Peyer's patch (tissue), 4 donors: Measurements from ENCODE around the gene CLDN9. TPM values are rescaled to one million over a fixed set of nuclear protein-coding genes. Genes with fewer than 3 reads are reported as not detected.

Experiments used
- DNase-seq, 3 donors: peaks; one replicate each; pipeline ENCODE4 v3.0.0-alpha.2; 2017 to 2019
- H3K27ac ChIP-seq, 4 donors: fragments of 200-600 bp; sonication (generic); one replicate each; pipeline ENCODE4 v1.5.1; 2016 to 2019
- H3K27me3 ChIP-seq, 2 donors: fragments of 200-600 bp; sonication (generic); one replicate each; pipeline ENCODE4 v1.5.1; 2019
- H3K36me3 ChIP-seq, 3 donors: fragments of 200-600 bp; sonication (generic); one replicate each; pipeline ENCODE4 v1.5.1; 2016 to 2019
- H3K4me1 ChIP-seq, 4 donors: fragments of 200-600 bp; sonication (generic); one replicate each; pipeline ENCODE4 v1.5.1; 2016 to 2019
- H3K4me3 ChIP-seq, 4 donors: fragments of 200-600 bp; sonication (generic); 1 replicate in 3 of 4; 2 replicates in 1 of 4; pipeline ENCODE4 v1.5.1; 2016 to 2019; ENCODE audit warnings: mild to moderate bottlenecking in 1 of 4
- H3K9me3 ChIP-seq, 4 donors: fragments of 200-600 bp; sonication (generic); one replicate each; pipeline ENCODE4 v1.5.1; 2016 to 2019; ENCODE audit warnings: mild to moderate bottlenecking in 1 of 4
- CTCF ChIP-seq, 6 experiments: fragments of 450-650 bp in 4 of 6; fragments of 200-600 bp in 2 of 6; sonication (generic) in 1 of 6; IDR thresholded peaks; one replicate each; pipeline ENCODE4 v1.5.1; 2017 to 2019; ENCODE audit warnings: antibody characterized with exemption in 6 of 6, mild to moderate bottlenecking in 3 of 6, moderate library complexity in 1 of 6
- POLR2A ChIP-seq, 2 donors: fragments of 450-650 bp; IDR thresholded peaks; one replicate each; pipeline ENCODE4 v1.5.1; 2017; ENCODE audit warnings: antibody characterized with exemption in 2 of 2, mild to moderate bottlenecking in 2 of 2, moderate library complexity in 2 of 2
- total RNA-seq, 4 donors: library from RNA; depleted of rRNA; stranded (reverse); fragments of >200 nt; gene quantifications; one replicate each; pipeline ENCODE4 v1.1.0, GENCODE V29; 2016

Gene CLDN9
- 1 to 10 TPM in 3 of 4 donors, under 1 TPM in 1; 0.76 to 2.5 (median 1.2) TPM for total RNA-seq

DNA sequence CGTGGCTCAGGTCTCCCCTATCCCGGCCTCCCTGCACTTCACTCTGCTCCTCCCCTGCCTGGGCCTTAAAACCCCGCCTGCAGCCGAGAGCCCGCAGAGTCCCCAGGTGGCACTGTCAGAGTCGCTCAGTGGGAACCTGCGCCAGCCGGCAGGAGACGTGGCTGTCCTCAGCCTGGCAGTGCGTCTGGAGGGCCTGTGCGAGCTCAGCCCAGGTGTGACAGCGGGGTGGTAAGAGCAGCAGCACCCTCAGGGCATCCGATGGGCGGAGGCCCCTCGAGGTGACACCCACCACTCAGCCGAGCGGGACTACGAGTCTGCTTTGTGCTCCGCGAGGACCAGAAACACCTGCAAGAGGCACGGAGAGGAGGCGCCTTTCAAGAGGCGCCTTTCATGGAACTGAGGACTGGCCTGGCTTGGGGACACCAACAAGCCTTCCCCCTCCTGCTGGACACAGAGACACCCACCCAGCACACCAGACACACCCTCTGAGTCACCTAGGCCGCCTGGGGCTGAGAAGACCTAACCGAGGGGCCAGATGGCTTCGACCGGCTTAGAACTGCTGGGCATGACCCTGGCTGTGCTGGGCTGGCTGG lies at the start of gene CLDN9:
TSS of gene CLDN9 (plus strand) at position 96 of the 593 bp plus-strand sequence. CDS start at position 536, 440 bp downstream.
- H3K36me3 ChIP-seq, result no peaks in the 10 kb centered on the region
- no peak within 1 kb of the TSS for H3K4me3 ChIP-seq
- no peak within 1 kb of the TSS for H3K27ac ChIP-seq
- peak in 2 of 3 donors; percentile 62 to 69 for DNase-seq
- H3K4me1 ChIP-seq, result peaks cover 3 to 10% (median 7%) of the 10 kb centered on the region in 4 donors
- H3K9me3 ChIP-seq, result no peaks in the 10 kb centered on the region
- no peaks in the 10 kb centered on the region for H3K27me3 ChIP-seq
- peak in 1 of 2 donors; percentile 37 for TF ChIP-seq POLR2A (IDR thresholded peaks at IDR 0.05)
- TF ChIP-seq CTCF (IDR thresholded peaks at IDR 0.05), result peak in 1 of 6 experiments; percentile 4

- Histone ChIP-seq H3K9me3 (no peaks in the 10 kb centered on the region), H3K4me1 (peaks cover 3 to 58% (median 42%) of the 10 kb centered on the region in 4 donors), H3K36me3 (no peaks in the 10 kb centered on the region), H3K27me3 (peaks cover 12 to 63% of the 10 kb centered on the region in 2 donors), H3K27ac (peak overlapping the region in 1 of 4 donors; percentile 57), H3K4me3 (peak overlapping the region in 3 of 4 donors; percentile 35 to 50 (median 43))
- TF ChIP-seq POLR2A (IDR thresholded peaks at IDR 0.05) (no peak), CTCF (IDR thresholded peaks at IDR 0.05) (no peak)
- no peak for DNase-seq
Measured at GRCh38 chr16:2963074-2963722, 49.5 kb upstream of the CLDN9 start.

DNA sequence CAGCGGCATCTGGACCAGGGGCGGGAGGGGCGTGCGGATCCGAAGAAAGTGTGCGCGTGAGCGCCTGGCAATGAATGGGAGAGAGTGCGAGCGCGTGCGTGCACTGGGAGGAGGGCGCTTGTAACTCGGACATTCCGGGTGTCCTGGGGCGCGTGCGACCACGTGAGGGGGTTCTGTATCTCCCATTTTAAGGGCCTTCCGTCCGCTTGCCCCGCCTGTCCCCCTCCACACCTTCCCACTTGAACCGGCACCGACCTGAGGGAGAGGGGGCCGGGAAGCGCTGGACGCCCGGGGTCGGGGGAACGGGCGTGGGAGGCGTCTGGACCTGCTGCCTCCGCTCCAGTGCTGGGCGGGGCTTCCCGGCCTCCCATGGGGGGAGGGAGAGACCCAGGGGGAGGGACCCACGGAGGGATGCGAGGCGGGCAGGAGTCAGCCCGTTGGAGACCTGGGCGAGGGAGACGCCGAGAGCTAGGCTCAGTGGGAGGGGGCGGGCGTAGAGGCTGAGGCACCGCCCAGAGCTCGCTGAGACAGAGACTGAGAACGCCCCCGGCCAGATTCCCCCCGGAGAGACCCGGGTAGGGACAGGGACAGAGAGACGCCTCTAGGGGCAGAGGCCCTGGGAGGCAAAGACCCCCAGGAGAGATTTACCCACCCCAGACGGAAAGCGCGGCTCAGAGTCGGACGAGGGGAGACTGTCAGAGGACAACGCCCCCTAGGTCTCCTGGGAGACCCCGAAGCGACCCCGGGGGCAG lies 48.8 kb upstream of the CLDN9 start, which contains the start of gene KREMEN2:
TSS of gene KREMEN2 (plus strand) at position 553 of the 752 bp plus-strand sequence. CDS start 246 bp downstream, outside the sequence.
- TF ChIP-seq CTCF (IDR thresholded peaks at IDR 0.05), result no peak
- peaks cover 12 to 63% of the 10 kb centered on the region in 2 donors for H3K27me3 ChIP-seq
- H3K4me3 ChIP-seq, result peak within 1 kb of the TSS; percentile 26 to 50 (median 43)
- H3K27ac ChIP-seq, result peak within 1 kb of the TSS in 1 of 4 donors; percentile 57
- H3K36me3 ChIP-seq, result no peaks in the 10 kb centered on the region
- H3K9me3 ChIP-seq, result no peaks in the 10 kb centered on the region
- DNase-seq, result peak in 1 of 3 donors; percentile 41
- H3K4me1 ChIP-seq, result peaks cover 7 to 65% (median 48%) of the 10 kb centered on the region in 4 donors

GRCh38 chr16:2964475-2965336 lies 48.0 kb upstream of the CLDN9 start:
- peaks cover 7 to 65% (median 50%) of the 10 kb centered on the region in 4 donors for H3K4me1 ChIP-seq
- no peaks in the 10 kb centered on the region for H3K36me3 ChIP-seq
- no peaks in the 10 kb centered on the region for H3K9me3 ChIP-seq
- H3K27ac ChIP-seq, result peak overlapping the region in 1 of 4 donors; percentile 57
- H3K4me3 ChIP-seq, result peak overlapping the region; percentile 26 to 50 (median 43)
- H3K27me3 ChIP-seq, result peaks cover 12 to 63% of the 10 kb centered on the region in 2 donors
- TF ChIP-seq CTCF (IDR thresholded peaks at IDR 0.05) (no peak), POLR2A (IDR thresholded peaks at IDR 0.05) (no peak)
- DNase-seq, result peak; percentile 68 to 79 (median 68)
